Measurements from ENCODE around the gene CYP27B1.

CYP27B1 gene

DNA sequence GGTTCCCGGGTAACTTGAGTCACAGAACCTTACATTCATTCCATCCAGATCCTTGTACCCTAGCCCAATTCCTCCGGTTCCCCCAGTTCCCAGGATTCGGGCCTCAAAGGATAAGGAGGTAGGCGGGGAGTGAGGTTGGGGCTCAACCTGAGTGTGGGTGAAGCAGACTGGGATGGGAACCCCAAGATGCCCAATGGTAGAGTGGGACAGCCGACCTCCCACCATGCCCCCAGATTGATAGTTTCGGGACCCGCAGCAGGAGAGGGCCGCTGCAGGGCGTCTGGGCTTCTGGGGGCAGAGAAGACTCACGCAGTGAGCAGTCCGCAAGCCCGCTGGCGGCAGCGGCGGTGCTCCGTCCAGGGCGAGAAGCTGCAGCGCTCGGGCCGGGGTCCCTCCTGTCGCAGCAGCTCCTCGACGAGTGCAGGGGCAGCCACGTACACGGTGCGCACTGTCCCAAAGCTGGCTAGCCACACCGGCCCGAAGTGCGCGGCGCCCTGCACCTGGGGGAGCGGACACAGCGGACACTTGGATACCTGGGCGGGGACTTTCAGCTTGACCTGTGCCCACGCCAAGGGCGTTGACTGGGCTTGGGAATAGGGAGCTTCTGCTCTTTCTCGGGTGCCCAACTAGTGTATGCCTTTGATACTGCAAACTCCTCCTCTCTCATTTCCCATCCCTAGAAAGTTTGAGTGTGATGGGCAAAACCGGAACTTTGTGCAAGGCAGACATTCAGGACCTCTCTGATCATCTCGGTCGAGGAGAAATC lies 997 bp downstream of the CYP27B1 start:
- Mint-ChIP-seq H3K27ac (no peak overlapping the region), H3K27me3 (ENCODE audit: low read depth, poor library complexity) (peaks cover 83% of the 10 kb centered on the region), H3K4me3 (peak overlapping the region; percentile 55), H3K9me3 (peaks cover 4% of the 10 kb centered on the region), H3K36me3 (ENCODE audit: low read depth) (peaks cover 33% of the 10 kb centered on the region), H3K4me1 (peaks cover 29% of the 10 kb centered on the region)
- DNase-seq, result peak; percentile 31
- TF ChIP-seq, protein P1, sequence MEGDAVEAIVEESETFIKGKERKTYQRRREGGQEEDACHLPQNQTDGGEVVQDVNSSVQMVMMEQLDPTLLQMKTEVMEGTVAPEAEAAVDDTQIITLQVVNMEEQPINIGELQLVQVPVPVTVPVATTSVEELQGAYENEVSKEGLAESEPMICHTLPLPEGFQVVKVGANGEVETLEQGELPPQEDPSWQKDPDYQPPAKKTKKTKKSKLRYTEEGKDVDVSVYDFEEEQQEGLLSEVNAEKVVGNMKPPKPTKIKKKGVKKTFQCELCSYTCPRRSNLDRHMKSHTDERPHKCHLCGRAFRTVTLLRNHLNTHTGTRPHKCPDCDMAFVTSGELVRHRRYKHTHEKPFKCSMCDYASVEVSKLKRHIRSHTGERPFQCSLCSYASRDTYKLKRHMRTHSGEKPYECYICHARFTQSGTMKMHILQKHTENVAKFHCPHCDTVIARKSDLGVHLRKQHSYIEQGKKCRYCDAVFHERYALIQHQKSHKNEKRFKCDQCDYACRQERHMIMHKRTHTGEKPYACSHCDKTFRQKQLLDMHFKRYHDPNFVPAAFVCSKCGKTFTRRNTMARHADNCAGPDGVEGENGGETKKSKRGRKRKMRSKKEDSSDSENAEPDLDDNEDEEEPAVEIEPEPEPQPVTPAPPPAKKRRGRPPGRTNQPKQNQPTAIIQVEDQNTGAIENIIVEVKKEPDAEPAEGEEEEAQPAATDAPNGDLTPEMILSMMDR (IDR thresholded peaks at IDR 0.05), result no peak

DNA sequence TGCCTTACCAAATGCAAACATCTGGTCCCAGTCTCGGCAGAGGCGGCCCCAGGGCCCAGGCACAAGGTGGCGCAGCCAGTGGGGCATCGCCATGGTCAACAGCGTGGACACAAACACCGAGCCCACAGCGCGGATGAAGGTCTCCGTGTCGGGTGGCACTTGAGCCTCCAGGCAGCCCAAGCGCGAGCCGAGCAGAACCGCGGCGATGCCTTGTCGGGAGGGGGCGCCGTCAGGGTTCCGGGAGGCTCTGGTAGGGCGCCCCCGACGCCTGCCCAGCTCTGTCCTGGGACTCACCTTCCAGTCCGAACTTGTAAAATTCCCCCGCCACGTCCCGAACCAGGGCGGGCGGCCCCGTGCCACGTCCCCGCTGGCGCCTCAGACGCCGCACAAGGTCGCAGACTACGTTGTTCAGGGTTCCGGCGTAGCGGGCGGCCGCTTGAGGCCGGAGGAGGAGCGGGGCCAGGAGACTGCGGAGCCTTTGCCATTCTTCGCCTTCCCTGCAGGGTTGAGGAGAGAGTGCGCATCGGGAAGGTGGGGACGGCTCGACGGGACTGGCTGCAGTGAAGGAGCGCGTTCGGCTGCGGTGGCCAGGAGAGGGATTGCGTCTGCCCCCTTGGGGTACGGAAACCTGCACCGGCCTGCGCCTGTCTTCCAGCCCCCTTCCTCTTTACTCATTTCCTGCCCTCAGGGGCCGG lies 1.7 kb downstream of the CYP27B1 start:
- Mint-ChIP-seq H3K27ac (no peak overlapping the region), H3K36me3 (ENCODE audit: low read depth) (peaks cover 27% of the 10 kb centered on the region), H3K9me3 (peaks cover 4% of the 10 kb centered on the region), H3K4me1 (peaks cover 22% of the 10 kb centered on the region), H3K4me3 (peak overlapping the region; percentile 44), H3K27me3 (ENCODE audit: low read depth, poor library complexity) (peaks cover 91% of the 10 kb centered on the region)
- DNase-seq, result peak; percentile 47
- TF ChIP-seq, protein P1 (IDR thresholded peaks at IDR 0.05), result no peak

DNA sequence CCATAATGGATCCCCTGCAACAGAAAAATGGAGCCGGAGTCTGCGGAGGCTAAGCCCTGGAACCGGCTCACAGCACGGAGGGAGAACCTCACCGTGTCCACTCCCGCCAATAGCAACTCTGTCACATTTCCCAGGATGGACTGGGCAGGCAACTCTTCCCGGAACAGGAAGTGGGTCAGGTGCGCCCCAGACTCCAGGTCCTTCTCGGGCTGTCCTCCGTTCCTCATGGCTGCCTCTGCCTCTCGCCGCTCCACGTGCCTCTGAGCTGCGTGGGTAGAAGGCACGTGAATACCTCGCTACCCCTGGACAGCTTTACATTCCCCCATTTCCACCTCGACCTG lies 2.2 kb downstream of the CYP27B1 start:
- peaks cover 21% of the 10 kb centered on the region for H3K36me3 Mint-ChIP-seq (ENCODE audit: low read depth)
- H3K4me1 Mint-ChIP-seq, result peaks cover 17% of the 10 kb centered on the region
- no peak overlapping the region for H3K4me3 Mint-ChIP-seq
- H3K9me3 Mint-ChIP-seq, result peaks cover 4% of the 10 kb centered on the region
- DNase-seq, result no peak
- TF ChIP-seq, protein P1 (IDR thresholded peaks at IDR 0.05), result no peak
- peaks cover 95% of the 10 kb centered on the region for H3K27me3 Mint-ChIP-seq (ENCODE audit: low read depth, poor library complexity)
- no peak overlapping the region for H3K27ac Mint-ChIP-seq

DNA sequence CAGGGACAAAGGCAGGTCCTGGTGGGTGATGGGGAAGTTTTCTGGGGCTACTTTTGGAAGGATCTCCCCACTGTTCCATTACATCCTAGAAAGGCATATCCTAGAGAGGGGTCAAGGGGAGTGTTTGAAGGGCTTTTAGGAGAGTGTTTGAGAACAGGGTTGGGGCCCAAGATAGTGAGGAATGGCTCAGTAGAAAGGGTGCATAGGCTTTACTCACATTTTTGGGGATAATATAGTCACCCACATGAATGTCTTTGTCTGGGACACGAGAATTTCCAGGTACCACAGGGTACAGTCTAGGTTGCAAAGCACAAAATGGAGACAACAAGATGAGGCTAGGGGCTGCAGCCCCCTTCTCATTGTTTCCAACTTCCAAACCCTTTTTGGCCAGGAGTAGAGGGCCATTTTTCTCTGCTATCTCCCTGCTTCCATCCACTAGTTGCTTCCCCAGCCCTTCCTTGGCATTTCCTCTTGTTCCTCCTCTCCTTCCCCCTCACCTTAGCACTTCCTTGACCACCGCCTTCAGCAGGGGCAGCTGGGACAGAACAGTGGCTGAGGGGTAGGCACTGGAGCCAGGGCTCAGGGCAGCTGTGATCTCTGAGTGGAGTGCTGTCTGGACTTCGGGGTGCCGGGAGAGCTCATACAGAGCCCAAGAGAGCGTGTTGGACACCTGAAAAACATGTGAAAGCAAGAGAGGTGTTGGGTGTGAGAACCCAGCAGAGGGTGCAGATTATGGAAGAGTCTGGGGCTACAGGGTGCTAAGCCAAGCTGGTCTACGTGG lies 2.8 kb downstream of the CYP27B1 start:
- Mint-ChIP-seq H3K36me3 (ENCODE audit: low read depth) (peaks cover 18% of the 10 kb centered on the region), H3K4me3 (peak overlapping the region; percentile 35), H3K9me3 (peaks cover 4% of the 10 kb centered on the region), H3K27ac (no peak overlapping the region), H3K27me3 (ENCODE audit: low read depth, poor library complexity) (peaks cover 98% of the 10 kb centered on the region), H3K4me1 (peaks cover 16% of the 10 kb centered on the region)
- TF ChIP-seq, protein P1 (IDR thresholded peaks at IDR 0.05), result no peak
- no peak for DNase-seq

DNA sequence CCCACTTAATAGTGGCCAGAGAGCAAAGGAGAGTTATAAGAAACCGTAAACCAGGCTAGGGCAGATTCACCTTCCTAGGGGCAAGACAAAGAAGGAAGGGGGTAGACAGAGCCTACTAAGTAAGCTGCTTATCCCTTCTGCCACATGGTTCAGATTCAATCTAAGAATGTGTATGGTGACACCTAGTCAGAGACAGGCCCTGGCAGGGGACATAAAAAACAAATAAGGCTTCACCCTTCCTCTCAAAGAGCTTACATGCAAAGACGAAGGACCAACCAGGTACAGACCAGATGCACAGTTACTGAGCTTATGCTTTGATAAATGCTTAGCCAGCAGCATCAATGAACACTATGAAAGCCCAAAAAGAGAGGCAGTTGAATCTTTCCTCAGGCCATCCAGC lies 4.4 kb downstream of the CYP27B1 start:
- Mint-ChIP-seq H3K27ac (no peak overlapping the region), H3K4me3 (no peak overlapping the region), H3K36me3 (ENCODE audit: low read depth) (peaks cover 7% of the 10 kb centered on the region), H3K4me1 (peaks cover 14% of the 10 kb centered on the region), H3K9me3 (peaks cover 4% of the 10 kb centered on the region), H3K27me3 (ENCODE audit: low read depth, poor library complexity) (peaks cover 99% of the 10 kb centered on the region)
- DNase-seq, result no peak
- TF ChIP-seq, protein P1 (IDR thresholded peaks at IDR 0.05), result no peak
